HG03342 (cell line): Measurements from ENCODE around the gene CIB2.
A peak's percentile ranks its signal among the peaks of the same experiment; 100 is the strongest.

Experiments used
- ATAC-seq: cut with Tn5 transposase; IDR thresholded peaks from one replicate; pipeline ENCODE4 v1.9.1; 2021; ENCODE audit warnings: mild to moderate bottlenecking, moderate library complexity; ENCODE audit not compliant: unreplicated experiment

CIB2 gene

DNA sequence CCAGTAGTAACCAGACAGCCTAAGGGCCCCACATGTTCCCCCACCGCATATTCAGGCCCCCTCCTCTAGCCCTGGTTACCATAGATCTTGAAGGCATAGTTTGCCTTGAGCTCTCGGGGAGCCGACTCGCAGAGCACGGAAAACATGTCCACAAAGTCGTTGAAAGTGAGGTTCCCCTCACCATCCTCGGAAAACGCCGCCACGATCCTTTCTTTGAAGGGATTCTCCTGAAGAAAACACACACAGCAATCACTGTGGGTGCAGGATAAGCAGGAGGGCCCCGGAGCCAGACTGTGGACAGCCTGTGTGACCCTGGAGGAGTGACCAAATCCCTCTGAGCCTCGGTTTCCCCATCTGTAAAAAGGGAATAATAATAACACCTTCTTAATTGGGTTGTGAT, 22.1 kb downstream of the CIB2 start:
- ATAC-seq = no peak

DNA sequence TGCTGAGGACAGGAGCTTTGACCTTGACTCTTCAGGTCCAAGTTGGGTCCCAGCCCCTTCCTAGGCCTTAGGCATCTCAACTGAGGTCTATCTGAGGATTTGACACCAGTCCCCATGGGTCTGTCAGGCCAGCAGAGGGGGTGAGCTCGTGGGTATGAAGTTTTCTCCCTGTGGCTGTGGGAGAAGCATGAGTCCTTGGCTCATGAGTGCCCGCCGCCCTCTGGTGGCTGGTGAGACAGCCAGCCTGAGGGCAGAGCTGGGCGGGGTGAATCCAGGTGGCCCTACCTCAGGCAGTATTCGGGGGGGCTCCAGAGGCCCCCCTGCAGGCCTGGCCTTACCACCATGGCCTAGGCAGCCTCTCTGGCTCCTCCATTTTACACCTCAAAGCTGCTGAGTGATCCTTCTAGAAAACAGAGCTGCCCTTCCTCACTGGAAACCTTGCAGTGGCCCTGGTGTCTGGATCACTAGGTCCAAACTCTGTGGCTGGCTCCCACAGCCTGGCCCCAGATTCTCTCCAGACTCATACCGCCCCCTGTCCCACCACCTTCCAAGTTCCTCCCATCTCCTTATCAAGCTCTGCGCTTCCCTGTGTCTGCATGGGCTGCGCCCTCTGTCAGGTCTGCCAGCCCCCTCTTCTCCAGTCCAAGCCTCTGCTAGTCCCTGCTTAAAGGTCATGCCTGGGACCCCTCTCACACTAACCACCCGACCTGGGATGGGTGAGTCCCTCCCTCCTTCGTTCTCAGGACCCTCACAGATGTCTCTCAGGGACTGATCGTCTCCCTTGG, 22.8 kb downstream of the CIB2 start:
- no peak for ATAC-seq

DNA sequence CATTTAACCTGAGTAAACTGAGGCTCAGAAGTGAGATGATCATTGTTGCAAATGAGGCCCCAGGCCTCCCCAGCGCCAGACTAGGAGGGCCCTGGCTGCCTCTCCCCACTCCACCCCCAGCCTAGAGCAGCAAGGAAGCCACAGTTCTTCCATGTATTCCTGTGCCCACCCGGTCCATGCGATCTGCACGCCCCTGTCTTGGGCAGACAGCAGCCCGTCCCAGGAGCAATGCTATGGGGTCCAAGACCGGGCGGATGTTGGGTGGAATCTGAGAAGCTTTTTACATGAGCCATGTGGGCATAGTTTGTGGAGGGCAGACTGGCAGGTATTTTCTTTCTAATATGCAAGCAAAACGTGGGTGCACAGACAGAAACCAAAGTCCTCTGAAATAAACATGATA, 23.8 kb downstream of the CIB2 start:
- ATAC-seq = no peak

- no peak for ATAC-seq
Measured at GRCh38 chr15:78105476-78106241, 25.6 kb downstream of the CIB2 start.

DNA sequence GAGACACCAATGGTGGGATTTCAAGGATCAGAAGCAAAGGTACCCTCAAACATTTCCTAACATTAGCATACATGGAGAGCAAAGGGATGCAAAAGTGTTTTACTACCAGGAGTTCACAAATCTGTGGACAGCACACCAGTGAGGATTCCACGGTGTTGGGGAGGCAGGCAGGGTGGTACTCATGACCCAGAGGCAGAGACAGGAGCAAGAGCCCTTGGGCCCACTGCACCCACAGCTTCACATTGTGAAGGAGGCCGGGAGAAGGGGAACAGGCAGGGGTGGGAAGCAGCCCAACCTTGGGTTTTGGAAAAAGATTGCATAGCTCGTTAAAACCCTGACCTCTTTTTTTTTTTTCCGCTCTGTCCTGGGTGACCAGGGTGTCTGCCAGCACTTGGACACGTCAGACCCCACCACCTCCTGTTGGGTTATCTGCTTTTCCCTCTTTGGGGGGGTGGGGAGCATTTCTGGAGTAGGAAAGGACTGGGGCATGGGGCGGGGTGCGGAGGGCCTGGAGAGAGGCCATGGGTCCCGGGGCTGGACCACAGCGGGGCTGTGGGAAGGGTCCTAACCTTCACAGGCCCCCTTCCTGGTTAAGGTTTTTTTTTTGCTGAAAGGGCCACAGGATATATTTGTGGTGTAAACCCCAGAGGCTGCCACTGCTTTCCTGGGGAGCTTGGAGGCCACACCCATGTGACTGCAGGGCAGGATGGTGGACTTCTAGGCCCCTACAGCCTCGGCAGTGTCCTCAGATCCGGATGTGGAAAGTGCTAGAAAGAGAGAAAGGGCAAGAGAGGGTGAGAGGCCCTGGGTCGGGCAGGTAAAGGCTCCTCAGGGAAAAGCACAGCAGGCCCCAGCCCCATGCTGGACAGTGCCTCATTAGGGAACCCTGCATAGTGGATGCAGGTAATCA, 26.4 kb downstream of the CIB2 start:
- no peak for ATAC-seq

DNA sequence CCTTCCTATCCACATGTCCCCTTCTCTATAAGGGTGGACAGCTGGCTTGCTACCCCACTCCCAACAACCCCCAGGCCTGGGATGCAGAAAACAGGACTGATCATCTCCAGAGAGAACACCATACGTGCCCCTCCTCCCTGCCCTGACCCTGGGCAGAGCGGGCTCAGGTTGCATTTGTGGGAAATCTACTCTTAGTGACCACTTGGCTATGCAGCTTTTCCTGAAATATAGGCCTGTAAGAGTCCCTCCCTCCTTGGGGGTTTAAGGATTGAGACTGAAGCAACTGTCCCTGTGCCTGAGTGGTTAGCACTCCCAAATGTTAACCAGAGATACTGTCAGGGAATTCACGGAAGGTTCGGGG, 27.1 kb downstream of the CIB2 start:
- ATAC-seq = no peak

GRCh38 chr15:78103406-78104118, 27.7 kb downstream of the CIB2 start:
- ATAC-seq = peak; percentile 80

GRCh38 chr15:78102741-78103140, 28.5 kb downstream of the CIB2 start:
- no peak for ATAC-seq

DNA sequence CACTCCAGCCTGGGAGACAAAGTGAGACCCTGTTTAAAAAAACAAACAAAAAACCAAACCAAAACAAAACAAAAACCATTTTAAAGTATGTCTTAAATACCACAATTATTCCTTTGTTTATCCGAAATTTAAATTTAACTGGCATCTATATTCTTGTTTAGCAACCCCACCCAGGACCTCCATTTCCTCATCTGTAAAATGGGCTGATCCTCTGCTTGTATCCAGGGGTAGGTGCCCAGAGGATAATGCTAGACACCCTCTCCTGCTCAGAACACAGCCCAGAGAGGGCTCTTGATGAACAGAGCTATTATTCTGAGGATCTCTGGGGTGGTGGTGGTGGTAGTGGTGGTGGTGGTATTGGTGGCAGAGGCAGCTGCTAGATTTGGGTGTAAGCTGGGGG, 29.0 kb downstream of the CIB2 start:
- no peak for ATAC-seq

DNA sequence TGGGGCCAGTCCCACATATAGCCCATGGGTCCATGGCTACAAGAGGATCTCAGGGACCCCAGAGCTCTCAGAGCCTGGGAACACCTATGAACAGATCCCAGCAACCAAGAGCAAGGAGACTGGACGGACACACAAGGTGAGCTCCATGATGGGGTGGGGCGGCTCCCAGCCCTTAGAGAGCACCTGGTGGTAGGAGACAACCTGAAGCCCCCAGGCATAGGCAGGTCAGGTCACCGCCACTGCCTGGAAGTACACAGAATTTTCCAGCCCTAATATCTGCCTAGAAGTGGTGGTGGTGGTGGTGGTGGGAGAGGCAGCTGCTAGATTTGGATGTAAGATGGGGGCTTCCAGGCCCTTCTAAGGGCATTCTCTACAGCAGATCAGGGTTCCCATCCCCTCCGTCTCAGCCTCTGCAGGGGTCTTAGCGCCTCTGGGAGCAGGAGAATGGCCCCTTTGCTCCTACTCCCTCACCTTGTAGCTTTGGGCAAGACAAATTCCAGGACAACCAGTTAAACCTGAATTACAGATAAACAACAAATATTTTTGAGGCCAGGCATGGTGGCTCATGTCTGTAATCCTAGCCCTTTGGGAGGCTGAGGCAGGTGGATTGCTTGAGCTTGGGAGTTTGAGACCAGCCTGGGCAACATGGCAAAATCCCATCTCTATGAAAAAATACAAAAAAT, 29.7 kb downstream of the CIB2 start:
- ATAC-seq = no peak

- ATAC-seq = no peak
Measured at GRCh38 chr15:78100886-78101285, 30.4 kb downstream of the CIB2 start.

DNA sequence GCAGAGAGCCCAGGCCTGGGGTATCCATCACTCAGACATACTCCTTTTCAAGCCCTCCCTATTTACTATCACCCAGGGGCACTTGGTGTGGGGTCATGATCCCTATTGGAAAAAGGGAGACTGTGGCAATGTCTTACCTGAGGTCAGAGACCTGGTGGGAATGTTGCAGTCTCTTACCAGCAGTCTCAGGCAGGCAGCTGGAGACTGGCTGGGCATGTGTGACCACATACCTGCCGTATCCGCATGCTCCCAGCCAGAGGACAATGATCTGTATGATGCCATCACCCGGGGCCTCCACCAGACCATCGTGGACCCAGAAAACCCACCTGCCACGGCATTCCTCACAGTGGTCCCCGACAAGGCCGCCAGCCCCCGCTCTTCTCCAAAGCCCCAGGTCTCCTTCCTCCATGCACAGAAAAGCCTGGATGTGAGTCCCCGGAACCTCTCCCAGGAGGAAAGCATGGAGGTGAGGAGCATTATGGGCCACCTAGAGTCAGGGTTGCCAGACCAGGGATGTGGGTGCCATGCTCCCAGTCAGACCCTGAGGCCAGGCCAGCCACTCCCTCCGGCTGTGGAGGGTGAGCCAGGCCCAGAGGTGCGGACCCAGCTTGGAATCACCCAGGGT, 33.0 kb downstream of the CIB2 start:
- no peak for ATAC-seq

DNA sequence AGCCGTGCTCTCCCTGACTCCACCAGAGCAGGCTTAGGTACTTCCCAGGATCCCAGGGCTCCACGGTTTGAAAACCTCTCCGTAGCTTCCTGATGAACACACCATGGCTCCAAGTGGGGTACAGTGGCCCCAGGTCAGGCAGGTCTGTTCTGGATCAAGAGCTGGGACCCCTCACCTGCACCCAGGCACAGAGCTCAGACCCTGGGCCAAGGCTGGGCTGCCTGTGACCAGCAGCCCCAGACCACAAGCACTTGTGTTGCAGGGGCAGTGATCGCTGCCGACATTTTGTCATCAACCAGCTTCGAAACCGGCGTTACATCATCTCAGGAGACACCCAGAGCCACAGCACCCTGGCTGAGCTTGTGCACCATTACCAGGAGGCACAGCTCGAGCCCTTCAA, 33.6 kb downstream of the CIB2 start:
- no peak for ATAC-seq

DNA sequence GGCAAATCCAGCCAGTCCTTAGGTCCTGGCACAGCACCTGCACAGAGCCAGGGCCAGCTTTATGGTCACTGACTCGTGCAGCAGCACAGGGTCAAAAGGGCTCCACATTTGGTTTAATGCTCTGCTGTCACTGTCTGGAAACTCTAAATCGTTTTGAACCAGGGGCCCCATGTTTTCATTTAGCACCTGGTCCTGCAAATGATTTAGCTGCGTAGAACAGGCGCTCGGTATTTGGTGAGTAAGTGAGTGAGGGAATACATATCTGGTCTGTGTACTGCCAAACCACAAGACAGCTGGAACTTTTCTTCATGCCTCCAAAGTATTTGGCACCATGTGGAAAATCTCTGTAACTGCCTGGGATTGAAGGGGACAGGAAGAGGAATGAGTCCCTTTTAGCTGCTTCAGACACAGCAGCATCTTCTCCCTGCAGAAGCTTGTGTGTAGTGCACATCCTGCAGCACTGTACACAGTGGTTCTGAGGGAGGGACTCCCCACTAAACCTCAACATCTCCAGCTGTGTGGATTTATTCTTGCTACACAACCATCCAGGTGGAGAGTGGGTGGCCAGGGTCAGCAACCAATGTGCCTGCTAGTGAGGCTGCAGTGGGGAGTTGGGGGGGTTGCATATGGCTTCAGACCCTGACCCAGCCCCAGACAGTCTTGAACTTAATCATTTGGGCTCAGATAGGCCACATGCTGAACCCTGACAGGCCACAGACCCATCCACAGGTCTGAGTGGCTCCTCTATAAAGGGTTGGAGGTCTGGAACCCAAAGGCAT, 37.8 kb downstream of the CIB2 start:
- ATAC-seq = no peak

DNA sequence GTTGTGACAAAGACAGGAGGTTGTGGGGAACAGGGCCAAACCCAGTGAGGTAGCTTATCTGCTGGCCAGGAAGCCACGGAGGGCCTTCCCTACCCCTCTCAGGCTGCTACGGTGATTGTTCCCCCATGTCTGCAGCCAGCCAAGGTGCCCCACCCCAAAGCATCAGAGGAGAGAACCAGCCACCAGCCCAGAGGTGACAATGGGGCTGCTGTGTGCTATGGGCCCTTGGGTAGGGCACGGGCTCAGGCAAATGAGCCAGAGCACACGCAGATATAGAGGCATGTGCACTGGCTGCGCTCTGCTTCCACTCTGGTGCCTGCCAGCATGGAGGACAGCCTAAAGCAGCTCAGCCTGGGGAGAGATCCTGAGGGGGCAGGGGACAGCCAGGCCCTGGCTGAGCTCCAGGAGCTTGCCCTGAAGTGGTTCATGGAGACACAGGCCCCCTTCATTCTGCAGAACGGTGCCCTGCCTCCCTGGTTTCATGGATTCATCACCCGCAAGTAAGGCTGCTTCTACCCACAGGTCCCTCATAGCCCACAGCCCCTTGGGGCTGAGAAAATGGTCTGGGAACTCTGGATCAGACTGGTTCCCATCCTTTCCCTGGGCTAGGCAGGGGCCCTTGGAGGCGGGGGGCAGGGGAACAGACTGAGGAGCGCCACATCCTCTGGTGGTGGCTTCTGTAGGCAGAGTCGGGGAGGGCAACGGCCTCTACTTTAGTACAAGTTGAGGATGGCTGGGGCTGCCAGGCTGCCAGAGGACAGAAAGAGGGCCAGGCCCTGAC, 38.8 kb downstream of the CIB2 start, which contains the start of gene SH2D7:
TSS of gene SH2D7 (plus strand) at position 301 of the 781 bp plus-strand sequence. CDS start at position 325, 24 bp downstream.
- ATAC-seq = no peak

DNA sequence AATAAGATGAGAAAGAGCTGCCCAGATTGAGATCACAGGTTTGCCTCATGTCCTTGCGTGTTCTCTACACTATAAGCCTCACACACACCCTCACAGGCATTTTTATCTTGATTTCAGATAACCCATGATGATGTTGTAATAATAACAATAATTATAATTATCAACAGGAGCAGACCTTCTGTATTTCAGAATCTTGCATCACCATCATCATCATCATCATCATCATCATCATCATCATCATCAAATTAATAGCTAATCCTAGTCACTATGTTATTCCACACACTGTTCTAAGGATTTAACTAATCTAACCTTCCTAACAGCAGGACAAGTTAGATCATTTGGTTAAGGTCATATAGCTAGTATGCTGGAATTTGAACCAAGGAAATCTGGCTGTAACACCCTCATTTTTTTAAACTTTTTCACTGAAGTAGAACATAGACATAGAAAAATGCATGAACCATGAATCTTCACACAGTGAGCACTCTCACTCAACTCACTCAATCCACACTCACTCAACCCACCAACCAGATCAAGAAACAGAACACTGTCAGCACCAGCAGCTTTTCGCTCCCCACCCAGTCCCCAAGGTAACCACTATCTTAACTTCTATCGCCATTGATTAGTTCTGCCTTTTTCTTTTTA, 40.7 kb downstream of the CIB2 start:
- no peak for ATAC-seq

DNA sequence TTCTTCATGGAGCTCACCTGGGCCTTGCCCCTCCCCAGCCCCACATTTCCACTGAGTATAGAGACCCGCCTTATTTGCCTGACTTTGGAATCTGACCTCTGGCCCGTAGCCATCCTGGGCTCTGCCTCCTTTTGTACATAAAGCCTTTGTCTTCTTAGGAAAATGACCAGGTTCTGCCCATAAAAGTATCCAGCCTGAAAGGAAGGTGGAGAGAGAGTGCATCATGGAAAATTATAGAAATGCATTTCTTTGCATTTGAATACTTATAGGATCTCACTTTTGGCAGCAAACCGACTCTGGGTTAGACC, 42.5 kb downstream of the CIB2 start:
- no peak for ATAC-seq
